H4 (cell line): ENCODE results near the gene RAB20. TPM values are rescaled to one million over a fixed set of nuclear protein-coding genes. Genes with fewer than 3 reads are reported as not detected.

Source experiments
- DNase-seq: peaks from one replicate; pipeline ENCODE4 v3.0.0-alpha.2; 2015; ENCODE audit warnings: low spot score
- total RNA-seq: library from RNA; depleted of rRNA; stranded (reverse); fragments of >200 nt; shearing (Covaris generic); gene quantifications from 2 replicates; pipeline ENCODE4 v1.2.3, GENCODE V29; 2014

The RAB20 gene
- total RNA-seq, 1 experiment from 2014 or later = 12.3 TPM

DNA sequence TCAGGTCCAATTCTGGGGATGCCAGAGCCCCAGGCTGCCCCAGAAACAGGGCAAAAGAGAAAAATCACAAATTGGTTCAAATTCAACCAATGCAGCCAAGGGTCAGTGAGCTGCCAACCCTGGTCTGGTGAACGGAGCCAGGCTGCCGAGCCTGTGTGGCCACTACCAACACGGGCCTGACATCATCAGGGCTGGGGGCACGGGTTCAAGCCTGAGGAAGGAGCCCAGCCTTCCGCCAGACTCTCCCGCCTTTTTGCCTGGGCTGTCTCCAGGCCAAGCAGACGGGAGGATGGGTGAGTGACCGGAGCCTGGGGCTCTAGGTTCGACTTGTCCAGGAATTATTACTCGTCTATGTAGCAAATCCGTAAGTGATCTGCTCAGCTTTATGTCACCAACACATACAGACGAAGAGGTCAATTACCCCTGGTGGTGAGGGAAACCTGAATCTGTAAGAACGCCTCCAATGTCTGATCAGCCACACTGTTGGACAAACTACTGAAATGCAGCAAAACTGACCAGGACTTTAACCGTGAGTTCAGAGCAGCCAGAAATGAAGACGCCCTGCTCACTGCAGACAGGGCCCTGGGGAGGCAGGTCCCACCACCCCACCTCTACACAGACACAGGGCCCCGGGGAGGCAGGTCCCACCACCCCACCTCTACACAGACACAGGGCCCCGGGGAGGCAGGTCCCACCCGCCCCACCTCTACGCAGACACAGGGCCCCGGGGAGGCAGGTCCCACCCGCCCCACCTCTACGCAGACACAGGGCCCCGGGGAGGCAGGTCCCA is 31.8 kb downstream of the RAB20 start:
- DNase-seq = no peak

DNA sequence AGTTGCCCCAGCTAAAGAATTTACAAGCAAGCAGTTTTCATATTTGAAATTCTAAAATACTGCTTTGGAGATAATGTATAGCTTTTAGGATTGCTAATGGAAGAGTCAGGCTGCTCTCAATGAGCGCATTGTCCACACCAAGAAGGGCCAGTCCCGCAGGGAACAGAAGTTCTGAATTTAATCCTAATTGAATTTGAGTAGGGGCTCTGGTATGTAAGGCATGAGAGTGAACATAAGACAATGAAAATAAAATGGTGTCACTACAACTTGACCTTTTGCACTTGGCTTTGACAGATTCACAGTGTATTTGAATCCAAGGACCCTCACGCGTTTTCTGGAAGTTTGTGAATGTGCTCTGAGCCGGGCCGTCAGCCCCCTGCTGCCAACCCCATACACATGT is 32.6 kb downstream of the RAB20 start:
- DNase-seq = no peak

DNA sequence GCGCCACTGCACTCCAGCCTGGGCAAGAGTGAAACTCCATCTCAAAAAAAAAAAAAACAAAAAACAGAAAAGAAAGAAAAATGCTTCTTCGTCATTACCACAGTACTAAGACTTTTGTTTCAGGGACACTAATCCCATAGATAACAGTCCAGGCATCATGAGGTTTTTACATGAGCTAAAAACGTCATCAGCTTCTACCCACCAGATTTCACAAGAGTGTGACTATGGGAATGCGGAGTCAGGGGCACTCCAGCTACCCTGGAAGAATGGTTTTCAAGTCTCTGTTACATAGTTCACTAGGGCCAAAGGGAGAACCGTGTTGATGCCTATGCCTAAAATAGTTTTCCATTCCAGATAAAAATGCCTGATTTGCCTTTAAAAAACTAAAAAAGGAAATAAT is 33.2 kb downstream of the RAB20 start:
- peak; percentile 65 for DNase-seq

DNA sequence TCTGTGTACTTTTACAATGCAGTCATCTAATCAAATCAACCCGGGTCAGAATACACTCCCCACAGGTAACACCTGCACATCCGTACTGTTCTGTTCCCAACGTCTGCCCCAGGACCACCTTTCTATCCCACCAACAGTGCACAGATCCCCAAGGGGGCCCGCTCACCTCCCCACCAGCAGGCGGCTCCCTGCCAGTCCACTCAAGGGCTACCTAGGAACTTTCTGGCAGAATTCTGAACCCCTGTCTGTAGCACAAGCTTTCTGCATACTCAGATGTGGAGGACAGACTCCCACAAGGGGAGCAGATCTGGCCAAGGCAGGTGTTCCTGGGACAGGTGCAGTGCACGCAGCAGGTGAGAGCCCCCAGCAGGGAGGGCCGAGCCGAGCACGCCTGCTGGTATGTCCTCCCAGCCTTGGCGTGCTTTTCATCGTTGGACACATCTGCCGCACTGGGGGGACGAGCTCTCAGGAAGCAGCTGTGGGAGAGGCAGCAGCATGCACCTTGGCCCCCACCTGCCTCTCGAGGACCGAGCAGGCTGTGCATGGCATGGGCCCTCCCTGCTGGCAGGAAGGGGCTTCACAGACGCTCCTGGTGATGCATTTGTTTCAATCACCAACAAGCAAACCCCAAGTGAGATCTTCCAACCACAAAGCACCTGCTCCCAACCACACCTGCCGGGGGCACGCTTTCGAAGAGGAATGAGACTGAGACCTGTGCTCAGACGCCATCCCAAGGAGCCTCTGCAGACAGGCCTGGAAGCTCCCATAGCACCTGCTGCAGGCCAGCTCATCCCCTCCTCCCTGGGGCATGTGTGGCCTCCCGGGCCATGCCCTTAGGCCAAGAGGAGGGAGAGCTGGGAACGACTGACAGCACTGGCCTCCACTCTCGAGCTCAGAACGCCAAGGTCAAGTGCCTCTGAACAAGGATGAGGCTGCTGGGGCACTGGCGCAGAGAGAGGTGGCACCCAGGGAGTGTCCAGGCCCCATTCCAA is 35.9 kb downstream of the RAB20 start:
- no peak for DNase-seq

DNA sequence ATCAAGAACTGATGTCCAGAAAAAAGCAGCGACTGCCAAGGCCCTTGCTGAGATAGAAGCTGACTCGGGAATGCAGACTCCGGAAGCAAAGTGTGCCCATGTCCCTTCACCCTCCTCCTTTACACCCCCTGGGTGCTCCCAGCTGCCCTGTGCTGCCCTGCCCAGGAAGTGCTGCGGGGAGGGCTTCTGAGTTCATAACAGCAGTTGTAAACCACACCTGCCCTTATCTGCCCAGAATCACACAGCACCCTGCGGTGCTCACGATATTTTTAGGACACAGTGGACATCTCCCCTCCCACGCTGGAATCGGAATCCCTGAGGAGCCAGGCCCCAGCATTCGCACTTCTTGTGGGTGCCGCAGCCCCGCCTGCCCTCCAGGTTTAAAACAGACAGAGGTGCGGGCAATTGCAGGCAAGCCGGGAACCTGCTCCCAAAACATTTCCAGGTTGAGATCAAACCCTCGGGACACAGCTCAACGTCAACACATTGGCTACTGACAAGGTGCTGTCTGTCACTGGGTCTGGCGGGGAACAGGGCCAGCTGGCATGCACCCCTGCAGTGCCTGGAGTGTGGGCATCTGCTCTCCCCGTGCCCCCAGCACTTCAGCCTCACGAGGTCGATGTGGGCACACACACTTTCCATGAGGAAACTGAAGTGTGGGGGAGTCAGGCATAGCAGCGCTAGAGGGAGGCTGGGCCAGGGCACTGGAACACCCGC is 36.8 kb downstream of the RAB20 start:
- DNase-seq = peak; percentile 62

DNA sequence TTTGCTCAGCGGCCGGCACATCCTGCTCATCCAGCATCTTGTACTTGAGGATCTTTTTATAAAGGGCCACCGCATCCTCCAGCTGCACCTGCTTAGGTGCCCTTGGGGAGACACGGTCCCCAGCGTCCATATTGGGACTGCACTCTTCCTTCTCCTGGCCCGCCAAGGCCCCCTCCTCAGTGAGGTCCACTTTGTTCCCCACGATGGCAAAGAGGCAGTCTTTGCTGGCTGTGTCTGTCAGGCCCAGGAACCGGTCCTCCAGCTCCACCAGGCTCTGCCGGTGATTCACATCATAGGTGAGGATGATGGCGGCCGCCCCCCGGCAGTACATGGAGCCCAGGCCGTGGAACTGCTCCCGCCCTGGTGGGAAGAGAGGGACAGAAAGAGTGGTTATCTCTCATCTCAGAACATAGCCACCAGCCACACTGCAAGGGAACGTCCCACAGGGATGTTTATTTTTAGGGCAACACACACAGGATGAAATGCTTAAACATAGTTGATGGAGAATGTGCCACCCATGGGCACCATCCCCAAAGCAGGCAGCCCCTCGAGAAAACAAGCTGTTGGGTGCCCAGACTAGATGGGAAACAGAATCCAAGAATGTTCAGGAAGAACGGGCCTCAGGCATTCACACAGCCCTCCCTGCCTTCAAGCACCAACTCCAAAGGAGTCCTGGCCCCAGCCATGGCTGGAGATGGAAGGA is 37.5 kb downstream of the RAB20 start:
- DNase-seq = no peak

DNA sequence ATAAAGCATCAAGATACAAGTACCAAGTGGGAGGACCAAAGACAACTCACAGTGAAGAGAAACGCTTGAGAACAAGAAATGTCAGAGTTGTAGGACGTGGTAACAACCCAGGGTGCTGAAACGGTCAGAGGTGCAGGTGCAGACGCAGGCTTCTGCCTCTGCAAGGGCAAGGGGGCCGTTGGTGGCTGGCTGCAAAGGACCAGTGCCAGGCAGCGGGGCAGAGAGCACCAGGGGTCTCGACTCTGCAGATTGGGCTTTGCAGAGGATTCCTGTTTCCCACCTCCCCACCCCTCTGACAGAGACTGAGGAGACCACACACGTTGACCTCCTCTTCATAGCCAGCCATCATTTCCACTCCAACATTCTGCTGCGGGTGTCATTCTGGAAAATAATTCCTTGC is 38.3 kb downstream of the RAB20 start:
- no peak for DNase-seq

DNA sequence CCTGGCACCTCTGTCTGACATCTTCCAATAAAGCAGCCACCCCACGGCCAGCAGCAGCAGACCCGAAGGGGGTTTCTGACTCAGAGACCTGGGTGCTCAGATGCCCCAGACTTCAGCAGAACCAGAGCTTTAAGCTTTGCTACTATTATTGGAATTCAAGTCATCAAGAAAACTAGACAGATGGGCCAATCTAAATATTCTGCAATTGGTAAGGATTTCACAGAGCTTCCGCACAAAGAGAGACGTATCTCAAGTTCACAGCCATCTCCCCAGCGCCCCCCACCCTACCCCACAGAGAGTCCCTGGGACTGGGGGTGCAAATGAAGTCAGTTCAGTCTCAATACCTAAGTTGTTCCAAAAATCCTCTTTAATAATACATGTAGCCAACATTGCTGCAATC is 38.8 kb downstream of the RAB20 start:
- no peak for DNase-seq

DNA sequence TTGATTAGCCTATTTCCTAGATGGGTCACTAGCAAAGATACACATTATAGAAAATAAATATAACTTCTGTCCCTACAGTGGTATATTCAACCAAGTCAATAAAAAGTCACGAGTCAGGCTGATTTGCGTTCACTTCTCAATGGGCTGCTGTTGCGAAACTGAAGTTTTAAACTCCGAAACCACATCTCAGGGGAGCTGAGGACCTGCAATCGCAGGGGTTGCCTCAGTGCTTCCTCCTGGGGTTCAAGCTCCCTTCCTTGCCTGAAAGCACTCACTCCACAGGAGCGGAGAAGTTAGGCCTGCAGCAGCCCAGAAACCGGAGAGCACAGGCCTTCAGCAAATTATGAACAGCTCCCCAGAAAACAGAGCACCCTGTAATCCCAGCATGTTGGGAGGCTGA is 39.6 kb downstream of the RAB20 start:
- no peak for DNase-seq

DNA sequence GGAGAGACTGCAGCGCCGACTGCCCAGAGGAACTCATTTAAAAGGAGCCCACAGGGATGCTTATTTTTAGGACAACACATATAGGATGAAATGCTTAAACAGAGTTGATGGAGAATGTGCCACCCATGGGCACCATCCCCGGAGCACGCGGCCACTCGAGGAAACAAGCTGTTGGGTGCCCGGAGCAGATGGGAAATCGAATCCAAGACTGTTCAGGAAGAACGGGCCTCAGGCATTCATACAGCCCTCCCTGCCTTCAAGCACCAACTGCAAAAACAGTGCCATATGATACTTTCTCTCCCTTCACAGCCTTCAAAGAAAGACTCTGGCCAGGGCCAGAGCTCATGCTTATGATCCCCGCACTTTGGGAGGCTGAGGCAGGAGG is 40.2 kb downstream of the RAB20 start:
- DNase-seq = no peak

DNA sequence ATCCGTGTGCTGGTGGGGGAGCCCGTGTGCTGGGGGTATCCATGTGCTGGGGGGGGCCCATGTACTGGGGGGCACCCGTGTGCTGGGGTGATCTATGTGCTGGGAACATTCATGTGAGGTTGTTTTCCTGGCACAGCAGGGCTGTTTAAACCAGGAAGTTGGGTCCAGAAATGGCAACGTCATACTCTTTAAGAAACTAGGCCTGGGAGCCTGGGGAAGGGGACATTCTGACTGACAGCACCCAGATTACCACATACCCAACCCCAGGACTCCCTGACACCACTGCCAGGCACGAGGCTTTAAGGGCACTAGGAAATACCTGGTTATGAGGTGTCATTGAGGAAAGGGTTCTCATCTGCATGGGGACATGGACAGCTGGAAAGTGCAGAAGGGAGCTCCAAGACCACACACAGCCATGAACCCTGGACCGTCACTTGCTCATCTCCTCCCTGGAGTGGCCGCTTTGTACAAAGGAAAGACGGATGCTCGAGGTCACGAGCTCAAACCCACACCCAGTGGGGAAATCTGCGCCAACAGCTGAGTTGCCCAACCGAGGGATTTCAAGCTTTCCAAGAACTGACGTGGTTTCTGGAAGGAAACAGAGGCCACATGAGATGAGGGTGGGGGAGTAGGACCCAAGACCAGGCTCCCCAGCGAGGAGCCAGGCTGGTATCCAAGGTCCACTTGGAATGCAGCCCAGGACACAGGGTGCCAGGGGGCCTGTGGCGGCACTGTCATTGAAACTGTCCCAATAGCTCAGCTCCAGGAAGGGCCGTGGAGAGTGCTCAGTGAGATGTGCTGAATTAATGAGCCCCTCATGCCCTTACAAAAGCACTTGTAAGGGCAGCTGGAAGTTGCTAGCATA is 40.9 kb downstream of the RAB20 start:
- peak; percentile 16 for DNase-seq

DNA sequence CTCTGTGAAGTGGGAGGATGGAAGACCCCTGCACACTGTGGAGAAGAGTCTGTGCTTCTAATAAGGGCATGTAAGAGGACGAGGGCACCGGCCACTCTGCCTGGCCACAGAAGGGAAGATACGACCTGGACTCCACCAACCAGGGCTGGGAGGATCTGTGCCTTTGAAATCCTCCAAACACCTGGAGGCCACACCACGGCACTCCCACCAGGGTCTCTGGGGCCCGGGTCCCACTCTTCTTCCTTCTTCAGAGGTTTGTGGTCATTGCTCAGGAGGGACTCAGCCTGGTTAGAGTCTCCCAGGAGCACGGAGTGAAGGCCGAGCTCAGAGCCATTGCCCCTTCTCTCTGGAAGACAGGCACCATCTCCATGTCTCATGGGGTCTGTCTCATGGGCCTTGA is 42.0 kb downstream of the RAB20 start:
- no peak for DNase-seq

DNA sequence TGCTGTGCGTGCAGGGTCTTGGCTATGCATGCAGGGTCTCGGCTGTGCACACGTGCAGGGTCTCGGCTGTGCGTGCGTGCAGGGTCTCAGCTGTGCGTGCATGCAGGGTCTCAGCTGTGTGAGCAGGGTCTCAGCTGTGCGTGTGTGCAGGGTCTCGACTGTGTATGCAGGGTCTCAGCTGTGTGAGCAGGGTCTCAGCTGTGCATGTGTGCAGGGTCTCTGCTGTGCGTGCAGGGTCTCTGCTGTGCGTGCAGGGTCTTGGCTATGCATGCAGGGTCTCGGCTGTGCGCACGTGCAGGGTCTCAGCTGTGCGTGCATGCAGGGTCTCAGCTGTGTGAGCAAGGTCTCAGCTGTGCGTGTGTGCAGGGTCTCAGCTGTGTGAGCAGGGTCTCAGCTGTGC is 42.5 kb downstream of the RAB20 start:
- DNase-seq = no peak

DNA sequence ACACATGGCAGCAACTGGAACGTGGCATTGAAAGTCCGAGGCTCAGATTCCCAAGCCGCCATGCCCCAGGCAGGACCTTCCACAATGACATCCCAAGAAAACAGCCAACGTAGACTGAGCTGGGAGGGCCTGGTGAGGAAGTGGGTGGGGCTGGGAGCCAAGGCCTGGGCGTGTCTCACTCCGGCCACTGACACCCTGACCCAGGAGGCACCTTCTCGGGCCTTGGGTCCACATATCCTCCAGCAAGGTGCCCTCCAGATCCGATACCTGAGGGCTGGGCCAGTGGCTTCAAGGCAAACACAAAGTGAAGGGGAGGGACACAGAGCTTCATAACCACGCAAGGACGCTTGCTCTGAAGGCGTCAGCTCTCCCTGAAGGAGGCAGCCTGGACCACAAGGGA is 43.0 kb downstream of the RAB20 start:
- DNase-seq = no peak

DNA sequence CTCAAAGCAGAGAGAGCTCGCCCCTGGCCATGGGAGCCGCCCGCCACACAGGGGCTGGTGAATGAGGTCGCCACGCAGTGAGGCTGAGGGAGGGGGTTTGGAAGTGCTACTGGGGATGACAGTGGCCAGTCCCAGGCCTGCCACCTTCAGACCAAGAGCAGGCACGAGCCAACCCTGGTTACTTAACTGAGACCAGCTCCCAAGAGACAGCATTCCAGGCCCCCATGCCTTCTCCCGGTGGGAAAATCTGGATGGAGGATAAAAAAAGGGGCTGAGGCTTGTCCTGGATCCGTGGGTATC is 43.3 kb downstream of the RAB20 start:
- DNase-seq = no peak

DNA sequence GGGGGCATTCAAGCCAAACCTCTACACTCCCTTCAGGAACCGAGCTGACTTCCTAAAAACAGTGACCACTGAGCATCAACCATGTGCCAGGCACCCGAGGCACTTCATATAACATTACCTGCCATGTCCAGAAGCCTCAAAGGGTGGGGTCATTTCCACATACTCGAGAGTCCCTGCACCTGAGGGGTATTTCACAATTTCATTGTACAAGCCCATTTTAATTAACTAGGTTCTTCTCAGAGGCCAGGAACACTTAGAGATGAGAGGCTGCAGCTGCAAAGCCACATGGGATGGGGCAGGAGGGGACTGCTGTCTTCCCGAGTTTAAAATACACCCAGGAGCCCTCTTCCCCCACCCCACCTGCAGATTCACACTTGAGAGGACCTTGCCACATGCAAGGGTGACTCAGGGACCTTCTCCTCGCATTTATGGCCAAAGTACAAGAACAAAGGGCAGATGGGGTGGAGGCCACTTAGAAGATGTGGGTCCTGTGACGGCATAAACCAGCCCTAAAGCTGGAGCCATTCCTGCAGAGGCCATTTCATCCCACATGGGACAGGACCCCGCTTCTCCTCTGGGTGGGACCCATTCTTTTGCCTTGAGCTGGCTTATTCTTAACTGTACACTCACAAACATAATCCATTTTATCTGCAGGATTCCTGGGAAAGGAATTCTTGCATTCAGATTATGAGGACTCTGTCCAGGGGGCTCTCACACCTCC is 43.9 kb downstream of the RAB20 start:
- DNase-seq = no peak

DNA sequence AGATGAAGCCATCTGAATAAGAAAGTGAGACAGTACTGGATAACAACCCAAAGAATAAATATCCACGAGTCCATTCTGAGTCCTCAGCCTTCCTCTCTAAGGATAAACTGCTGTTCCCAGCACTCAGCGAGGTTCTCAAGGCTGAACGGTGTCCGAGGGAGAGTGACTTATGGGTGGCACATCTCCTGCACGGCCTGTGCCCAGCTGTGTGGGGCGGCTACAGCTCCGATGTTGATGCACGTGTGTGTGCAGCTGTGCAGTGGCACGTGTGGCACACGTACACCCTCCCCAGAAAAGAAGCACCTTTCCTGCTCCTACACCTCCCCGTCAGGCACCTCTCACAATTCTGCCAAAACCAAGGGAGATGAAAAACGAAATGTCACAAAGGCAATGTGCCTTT is 45.0 kb downstream of the RAB20 start:
- DNase-seq = no peak

DNA sequence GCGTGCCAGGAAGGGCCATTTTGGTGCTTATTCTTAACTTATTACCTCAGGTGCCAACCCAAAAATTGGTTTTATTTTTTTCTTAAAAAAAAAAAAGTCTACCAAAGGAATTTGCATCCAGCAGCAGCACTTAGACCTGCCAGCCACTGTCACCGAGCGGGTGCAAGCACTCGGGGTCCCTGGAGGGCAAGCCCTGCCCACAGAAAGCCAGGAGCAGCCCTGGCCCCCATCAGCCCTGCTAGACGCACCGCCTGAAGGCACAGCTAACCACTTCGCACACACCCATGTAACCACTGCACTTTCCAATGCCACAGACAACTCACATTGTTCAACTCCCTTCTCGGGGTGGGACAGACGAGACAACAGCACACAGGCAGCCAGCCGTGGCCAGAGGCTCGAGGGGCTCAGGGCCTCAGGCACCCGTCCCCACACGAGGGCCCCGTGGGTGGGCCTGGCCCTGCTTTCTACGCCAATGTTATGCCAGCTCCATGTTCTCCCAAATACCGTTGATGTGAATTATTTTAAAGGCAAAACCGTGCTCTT is 49.3 kb downstream of the RAB20 start:
- no peak for DNase-seq

DNA sequence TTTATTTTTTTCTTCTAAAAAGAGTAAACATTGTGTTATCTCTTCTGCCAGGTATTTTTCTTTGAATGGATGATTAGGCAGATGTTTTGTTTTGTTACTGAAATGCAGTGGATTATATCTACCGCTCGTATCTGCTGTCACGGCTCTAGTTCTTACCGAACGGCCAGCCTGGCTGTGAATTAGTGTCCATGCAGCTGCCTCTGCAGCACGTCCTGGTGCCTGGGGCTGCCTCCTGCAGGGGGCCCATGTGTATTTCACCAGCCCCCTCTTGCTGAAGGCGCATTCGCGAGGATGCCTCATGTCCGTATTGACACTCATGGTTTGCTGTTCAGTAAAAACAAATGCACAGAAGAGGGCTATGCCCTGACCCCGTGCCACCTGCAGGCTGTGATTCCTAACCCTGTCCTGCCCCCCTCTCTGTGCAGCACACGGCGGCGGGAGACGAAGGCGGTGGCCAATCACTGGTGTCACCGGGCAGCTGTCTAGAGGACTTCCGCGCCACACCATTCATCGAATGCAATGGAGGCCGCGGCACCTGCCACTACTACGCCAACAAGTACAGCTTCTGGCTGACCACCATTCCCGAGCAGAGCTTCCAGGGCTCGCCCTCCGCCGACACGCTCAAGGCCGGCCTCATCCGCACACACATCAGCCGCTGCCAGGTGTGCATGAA is 49.9 kb downstream of the RAB20 start:
- no peak for DNase-seq
